SKM-1 (cell line): ENCODE results near the gene SLC8A2.
A peak's percentile ranks its signal among the peaks of the same experiment; 100 is the strongest.

Experiments
- DNase-seq: peaks from one replicate; lab custom pipeline; 2025; ENCODE audit not compliant: unreplicated experiment; lab: John Stamatoyannopoulos, UW

The SLC8A2 gene

DNA sequence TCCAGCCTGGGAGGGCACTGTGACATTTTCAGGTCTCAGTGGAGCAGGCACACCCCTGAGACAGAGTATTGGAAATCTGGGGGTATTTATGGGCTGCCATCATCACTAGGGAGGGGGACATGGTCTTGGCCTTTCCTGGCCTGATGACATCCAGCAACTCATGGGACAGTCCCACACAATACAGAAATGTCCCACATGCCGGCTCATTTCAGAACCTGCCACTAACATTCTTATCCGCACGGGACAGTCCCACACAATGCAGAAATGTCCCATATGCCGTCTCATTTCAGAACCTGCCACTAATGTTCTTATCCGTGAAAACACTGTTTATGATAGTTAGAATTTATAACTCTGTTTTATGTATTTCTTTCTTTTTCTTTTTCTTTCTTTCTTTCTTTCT, 9.8 kb downstream of the SLC8A2 start:
- no peak for DNase-seq

GRCh38 chr19:47459477-47459876, 12.2 kb downstream of the SLC8A2 start:
- no peak for DNase-seq

DNA sequence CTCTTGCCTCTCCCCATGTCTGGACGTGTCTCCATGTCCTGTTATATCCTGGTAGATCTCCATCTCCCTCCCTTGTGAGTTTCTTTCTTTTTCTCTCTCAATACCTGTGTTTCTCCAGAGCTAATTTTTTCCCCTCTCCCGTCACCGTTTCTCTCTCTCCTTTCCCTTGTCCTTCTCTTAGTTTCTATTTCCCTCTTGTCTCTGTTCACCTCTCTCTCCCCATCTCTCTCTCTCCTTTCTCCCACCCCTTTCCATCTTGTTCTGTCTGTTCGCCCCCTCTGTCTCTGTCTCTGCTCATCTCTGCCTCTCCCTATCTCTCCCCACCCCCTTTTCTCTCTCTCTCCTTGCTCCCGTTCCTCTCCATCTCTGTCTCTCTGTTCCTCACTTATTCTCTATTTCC, 13.0 kb downstream of the SLC8A2 start:
- DNase-seq, result no peak

GRCh38 chr19:47456721-47457474, 14.8 kb downstream of the SLC8A2 start:
- DNase-seq, result no peak

GRCh38 chr19:47450478-47450877, 21.2 kb downstream of the SLC8A2 start:
- no peak for DNase-seq

DNA sequence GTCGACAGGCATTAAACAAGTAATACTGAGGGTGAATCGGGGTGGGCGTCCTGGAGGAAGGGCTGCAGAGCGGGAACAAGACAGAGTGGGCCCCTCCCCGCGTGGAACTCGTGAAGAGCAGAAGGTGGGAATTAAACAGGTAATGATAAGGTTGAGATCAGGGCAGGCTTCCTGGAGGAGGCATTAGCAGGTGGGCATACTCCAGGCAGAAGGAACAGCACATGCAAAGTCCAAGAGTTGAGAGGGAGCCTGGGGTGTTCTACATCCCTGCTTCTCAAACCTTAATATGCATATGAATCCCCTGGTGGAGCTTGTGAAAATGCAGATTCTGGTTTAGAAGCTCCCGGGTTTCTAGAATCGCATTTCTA, 23.3 kb downstream of the SLC8A2 start:
- no peak for DNase-seq

- no peak for DNase-seq
These were observed 24.0 kb downstream of the SLC8A2 start for GRCh38 chr19:47447470-47448359.

DNA sequence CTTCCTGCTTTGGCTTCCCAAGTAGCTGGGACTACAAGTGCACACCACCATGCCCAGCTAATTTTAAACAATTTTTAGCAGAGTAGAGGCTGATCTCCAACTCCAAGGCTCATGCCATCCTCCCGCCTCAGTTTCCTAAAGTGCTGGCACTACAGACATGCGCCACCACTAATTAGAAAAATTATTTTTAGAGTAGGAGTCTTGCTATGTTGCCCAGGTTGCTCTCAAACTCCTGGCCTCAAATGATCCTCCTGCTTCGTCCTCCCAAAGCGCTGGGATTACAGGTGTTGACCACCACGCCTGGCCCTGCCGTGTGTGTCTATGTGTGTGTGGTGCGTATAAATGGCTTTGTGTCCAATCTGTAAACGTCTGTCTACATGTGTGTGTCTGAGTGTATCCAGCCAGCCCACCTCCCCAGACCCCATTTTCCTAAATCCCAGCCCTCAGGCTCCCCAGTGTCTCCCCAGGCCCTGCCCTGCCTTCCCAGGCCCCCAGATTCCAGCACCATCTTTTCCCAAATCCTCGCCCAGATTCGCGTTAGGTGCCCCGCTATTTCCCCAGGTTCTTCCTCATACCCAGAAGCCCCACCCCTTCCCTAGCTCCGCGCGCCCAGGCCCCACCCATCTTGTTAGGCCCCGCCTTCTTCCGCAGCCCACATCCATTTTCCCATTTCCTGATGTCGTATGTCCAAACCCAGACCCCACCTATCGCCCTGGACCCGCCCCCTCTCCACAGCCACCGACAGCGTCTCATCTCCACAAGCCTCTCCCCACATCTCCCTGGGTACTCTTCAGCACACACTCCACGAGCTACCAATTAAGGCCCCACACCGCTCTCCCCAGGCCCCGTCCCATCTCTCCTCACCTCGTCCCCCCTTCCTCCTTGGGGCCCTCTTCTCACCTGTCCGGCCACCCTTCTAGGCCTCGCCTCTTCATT, 24.9 kb downstream of the SLC8A2 start:
- no peak for DNase-seq

- no peak for DNase-seq
These were observed 25.7 kb downstream of the SLC8A2 start for GRCh38 chr19:47445937-47446402.

- no peak for DNase-seq
These were observed 26.2 kb downstream of the SLC8A2 start for GRCh38 chr19:47445527-47445926.

DNA sequence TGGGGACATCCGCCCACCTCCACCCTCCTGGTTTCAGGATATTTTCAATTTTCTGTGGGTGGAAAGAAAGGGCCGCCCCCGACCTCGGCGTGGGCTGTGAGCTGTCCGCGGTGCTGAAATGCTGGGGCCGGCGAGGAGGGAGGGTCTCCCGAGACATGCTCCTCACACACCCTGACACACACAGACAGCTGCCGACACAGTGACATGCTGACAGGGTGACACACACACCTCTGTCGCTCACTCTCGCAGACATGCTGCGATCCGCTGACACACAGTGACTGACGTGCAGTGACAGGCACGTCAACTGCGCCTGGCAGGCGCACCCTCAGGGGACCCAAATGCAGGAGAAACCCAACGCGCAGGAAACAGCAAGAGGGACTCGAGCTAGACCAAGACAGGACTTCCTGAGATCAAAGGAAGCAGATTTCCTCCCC, 27.3 kb downstream of the SLC8A2 start:
- DNase-seq, result no peak

- DNase-seq, result no peak
These were observed 28.4 kb downstream of the SLC8A2 start for GRCh38 chr19:47443331-47443730.

DNA sequence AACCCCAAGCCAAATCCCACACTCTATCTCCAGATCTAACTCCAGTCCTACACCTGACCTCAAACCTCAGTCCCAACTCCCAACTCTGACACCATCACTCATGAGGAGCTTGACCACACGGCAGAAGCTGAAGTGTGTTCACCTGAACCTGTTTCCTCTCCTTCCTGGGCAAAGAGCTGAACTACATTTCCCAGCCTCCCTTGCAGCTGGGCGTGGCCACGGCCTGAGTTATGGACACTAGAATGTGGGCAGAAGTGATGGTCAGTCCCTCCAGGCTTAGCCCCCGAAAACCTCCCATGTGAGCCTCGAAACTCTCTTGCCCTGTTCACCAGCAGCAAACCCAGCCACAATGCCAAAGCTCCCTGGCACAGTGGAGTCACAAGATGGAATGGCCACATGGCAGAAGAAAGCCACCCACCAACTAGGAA, 32.9 kb downstream of the SLC8A2 start:
- no peak for DNase-seq

DNA sequence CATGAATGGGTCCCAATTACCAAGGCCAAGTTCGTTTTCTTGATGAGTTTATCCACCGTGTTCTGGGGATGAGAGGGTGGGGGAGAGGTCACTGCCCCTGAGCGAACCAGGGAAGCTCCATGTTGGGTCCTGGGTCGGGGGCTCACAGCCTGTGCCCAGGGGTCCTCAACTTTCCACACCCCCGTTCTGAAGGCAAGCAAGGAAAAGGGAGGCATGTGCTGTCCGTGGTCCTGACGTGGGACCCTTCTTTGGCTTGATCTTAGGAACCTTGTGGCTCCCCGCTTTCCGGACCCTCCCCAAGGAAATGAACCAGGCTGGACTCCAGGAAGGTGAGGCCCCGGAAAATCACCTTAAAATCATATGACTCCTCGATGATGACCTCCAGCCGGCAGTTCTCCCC, 34.2 kb downstream of the SLC8A2 start:
- DNase-seq, result no peak

GRCh38 chr19:47436712-47437401, 34.8 kb downstream of the SLC8A2 start:
- peak; percentile 10 for DNase-seq

GRCh38 chr19:47435883-47436417, 35.7 kb downstream of the SLC8A2 start:
- DNase-seq, result no peak

GRCh38 chr19:47435196-47435595, 36.5 kb downstream of the SLC8A2 start:
- no peak for DNase-seq

- DNase-seq, result no peak
These were observed 37.6 kb downstream of the SLC8A2 start for GRCh38 chr19:47434088-47434487.

DNA sequence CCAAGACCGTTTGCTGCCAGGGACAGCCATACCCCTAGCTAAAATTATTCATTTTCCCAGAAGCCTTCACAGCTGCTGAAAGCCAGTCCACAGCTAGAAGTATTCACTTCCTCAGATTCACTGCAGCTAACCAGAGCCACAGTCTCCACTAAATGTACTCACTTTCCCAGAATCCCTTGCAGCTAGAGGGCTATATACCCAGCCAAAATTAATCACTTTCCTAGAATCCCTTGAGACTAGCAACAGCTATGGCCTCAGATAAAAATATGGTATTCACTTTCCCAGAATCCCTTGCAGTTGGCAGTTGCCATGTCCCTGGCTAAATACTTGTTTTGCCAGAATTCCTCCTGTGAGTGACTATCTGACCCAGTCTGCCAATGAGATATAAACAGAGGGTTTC, 38.6 kb downstream of the SLC8A2 start:
- no peak for DNase-seq

- DNase-seq, result no peak
These were observed 39.2 kb downstream of the SLC8A2 start for GRCh38 chr19:47432499-47432898.
